GM11168 (cell line): ENCODE data around the gene IL17RC.
"Not testable (repeated sequence)": the region's sequence is repeated elsewhere in the genome, so short reads cannot be mapped to it uniquely, and the experiment has no call there.

ENCODE experiments used
- in situ Hi-C: fragments of 300-500 bp; cut with MboI; formaldehyde crosslinking; loops from one replicate; pipeline ENCODE4 v1.12.0; 2022; ENCODE audit warnings: low sequenced_read_pairs; ENCODE audit not compliant: unreplicated experiment

Gene IL17RC, protein sequence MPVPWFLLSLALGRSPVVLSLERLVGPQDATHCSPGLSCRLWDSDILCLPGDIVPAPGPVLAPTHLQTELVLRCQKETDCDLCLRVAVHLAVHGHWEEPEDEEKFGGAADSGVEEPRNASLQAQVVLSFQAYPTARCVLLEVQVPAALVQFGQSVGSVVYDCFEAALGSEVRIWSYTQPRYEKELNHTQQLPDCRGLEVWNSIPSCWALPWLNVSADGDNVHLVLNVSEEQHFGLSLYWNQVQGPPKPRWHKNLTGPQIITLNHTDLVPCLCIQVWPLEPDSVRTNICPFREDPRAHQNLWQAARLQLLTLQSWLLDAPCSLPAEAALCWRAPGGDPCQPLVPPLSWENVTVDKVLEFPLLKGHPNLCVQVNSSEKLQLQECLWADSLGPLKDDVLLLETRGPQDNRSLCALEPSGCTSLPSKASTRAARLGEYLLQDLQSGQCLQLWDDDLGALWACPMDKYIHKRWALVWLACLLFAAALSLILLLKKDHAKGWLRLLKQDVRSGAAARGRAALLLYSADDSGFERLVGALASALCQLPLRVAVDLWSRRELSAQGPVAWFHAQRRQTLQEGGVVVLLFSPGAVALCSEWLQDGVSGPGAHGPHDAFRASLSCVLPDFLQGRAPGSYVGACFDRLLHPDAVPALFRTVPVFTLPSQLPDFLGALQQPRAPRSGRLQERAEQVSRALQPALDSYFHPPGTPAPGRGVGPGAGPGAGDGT

DNA sequence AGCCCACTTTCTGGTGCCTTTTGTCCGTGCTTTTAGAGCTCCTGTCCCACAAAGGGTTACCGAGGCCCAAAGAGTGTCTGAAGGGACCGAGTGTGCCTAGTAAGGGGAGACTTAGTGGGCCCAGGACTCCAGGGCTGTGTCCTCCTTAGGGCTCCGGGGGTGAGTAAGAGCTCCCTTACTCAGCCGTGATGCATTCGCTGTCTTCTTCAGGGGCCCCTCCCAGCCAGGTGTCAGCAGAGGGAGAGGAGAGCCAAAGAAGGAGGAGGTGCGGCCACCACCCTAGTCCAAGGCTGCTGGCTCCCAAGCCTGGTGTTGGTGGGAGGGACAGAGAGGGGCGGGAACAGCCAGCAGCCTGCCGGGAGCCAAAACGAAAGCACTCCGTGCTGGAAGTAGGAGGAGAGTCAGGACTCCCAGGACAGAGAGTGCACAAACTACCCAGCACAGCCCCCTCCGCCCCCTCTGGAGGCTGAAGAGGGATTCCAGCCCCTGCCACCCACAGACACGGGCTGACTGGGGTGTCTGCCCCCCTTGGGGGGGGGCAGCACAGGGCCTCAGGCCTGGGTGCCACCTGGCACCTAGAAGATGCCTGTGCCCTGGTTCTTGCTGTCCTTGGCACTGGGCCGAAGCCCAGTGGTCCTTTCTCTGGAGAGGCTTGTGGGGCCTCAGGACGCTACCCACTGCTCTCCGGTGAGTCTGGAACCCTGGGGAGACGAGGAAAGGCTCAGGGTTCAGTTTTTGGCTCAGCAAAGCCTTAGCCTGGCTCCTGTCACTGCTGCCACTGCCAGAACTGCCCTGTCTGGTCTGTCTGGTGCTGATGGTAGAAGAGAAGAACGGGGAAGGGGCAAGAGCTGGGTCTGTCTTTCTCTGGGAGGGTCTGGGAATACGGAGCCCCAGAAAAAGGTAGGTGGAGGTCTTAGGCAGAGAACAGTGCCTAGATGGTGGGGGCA, at the start of gene IL17RC:
Gene IL17RC (plus strand): TSS at position 365 of the 947 bp plus-strand sequence. CDS start 218 bp downstream, at position 583.
- in situ Hi-C loops: no loop called here

DNA sequence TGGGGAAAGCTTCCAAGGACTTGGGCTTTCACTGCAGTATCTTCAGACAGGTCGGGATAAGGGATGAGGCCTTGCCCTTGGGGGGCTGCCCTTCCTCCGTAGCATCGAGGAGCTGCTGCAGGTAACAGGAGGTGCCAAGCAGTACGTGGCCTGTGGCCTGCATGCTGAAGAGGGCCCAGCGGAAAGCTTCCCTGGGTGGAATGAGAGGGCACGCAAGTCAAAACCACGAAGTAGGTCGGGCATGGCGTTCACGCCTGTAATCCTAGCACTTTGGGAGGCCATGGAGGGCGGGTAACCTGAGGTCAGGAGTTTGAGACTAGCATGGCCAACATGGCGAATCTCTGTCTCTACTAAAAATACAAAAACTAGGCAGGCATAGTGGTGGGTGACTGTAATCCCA, 49.8 kb upstream of the IL17RC start:
- in situ Hi-C loops: no loop called here

DNA sequence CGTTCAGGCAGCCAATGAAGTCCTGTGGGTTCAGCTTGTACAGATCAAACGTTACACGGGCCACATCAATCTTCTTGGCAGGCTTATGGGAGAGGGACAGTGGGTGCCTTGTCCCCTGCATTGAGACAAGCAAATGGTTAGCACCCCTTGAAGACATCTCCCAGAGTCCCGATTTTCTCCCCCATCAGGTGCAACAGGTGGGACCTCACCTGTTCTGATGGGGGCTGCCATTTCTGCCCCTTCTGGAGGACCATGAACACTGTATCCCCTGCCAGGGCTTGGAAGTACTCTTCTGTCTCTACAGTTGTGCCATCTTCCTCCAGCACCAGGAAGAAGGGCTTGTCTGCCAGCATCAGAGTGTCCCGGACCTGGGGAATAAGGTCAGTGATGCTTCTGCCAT, 46.9 kb upstream of the IL17RC start:
- in situ Hi-C loops: no loop called here

DNA sequence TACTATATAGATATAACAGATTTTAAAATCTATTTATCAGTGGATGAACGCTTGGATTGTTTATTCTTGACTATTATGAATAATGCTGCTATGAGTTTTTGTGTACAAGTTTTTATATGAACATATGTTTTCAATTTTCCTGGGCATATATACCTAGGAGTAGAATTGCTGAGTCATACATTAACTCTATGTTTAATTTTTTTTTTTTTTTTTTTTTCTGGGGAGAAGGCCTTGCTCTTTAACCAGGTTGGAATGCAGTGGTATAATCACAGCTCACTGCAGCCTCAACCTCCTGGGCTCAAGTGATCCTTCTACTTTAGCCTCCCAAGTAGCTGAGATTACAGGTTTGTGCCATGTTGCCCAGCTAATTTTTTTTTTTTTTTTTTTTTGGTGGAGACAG, 45.9 kb upstream of the IL17RC start:
- in situ Hi-C loops: no loop called here

DNA sequence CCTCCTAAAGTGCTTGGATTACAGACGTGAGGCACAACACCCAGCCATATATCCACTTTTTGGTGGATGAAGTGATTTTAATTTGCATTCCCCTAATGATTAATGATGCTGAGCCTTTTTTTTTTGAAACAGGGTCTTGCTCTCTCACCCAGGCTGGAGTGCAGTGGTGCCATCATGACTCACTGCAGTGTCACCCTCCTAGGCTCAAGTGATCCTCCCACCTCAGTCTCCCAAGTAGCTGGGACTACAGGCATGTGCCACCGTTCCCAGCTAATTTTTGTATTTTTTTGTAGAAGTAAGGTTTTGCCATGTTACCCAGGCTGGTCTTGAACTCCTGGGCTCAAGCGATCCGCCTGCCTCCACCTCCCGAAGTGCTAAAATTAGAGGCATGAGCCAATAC, 44.8 kb upstream of the IL17RC start:
- in situ Hi-C loops: not testable (repeated sequence)

DNA sequence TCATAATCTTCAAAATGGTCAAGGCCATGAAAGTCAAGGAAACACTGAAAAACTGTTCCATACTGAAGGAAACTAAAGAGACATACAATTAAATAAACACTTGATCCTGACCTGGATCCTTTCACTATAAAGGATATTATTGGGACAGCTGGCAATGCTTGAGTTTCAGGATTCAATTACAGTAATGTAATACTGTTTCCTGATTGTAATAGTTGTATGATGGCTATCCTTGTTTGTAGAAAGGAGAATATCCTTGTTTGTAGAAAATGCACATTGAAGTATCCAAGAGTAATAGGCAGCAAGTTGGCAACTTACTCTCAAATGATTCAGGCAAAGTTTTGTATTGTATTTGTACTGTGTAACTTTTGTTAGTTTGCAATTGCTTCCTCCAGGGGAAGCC, 41.5 kb upstream of the IL17RC start:
- in situ Hi-C loops: no loop called here

DNA sequence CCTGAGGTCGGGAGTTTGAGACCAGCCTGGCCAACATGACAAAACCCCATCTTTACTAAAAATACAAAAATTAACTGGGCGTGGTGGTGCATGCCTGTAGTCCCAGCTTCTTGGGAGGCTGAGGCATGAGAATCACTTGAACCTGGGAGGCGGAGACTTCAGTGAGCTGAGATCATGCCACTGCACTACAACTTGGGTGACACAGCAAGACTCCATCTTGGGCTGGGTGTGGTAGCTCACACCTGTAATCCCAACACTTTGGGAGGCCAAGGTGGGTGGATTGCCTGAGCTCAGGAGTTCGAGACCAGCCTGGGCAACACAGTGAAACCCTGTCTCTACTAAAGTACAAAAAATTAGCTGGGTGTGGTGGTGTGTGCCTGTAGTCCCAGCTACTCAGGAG, 40.6 kb upstream of the IL17RC start:
- in situ Hi-C loops: not testable (repeated sequence)

DNA sequence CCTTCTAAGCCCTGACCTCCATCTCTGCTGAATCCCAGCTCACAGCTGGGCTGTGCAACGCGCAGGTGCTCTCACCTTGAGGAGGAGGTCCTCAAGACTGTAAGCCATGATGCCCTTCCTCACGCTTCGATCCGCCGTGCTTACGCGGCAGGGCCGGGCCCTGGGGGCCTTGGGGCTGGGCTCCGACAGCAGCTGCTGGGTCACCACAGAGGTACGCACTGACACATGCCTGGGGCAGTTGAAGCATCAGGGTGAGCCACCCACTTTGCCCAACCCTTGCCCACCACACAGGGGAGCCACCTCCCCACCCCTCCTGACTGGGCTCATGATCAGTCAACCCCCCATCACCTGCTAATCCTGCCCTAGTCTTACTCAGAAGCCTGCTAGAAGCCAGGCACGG, 39.9 kb upstream of the IL17RC start:
- in situ Hi-C loops: no loop called here

DNA sequence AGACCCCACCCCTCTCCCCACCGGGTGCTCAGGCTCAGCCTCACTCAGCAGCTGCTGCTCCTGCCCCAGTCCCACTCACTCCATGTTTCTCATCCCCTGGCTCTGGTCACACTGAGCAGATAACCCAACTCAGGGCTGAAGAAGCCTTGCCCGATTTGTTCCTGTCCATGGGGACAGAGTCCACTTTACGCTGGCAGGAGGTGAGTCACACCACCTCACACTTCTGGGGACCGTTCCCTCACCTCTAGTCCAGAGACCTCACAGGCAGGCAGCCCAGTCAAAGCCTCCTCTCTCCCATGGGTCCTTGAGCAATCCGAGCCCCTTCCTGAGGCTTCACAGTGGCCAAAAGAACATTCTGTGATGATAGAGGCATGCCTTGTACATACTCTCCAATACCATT, 38.2 kb upstream of the IL17RC start:
- in situ Hi-C loops: no loop called here

DNA sequence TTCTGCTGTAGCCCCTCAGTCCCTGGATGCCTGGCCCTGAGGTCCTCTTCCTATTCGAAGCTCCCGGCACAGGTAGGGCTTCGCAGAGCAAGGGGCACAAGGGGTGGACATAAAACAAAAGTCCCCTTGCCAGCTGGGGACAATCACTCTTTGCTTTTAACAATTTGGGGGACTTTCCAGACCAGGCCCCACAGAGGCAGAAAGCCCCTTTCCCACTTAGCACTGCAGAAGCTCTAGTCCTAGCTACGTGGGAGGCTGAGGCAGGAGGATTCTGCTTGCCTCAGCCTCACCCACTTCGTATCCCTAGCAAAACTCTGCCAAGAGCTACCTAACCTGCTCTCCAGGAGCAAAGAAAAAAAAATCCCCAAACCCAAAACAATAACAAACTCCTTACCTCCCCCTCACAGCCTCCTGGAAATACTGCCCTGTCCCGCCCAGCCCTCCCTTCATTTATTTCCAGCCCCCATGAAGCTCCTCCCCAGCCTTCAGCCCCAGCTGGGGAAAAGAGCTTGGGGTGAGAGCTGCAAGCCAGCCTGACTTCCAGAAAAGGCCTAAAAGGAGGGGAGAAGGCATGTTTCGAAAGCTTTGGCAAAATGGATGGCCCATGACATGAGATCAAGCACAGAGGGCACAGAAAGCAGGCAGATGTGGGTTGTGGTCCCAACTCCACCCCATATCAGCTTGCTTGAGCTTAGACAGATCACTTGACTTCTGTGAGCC, 36.9 kb upstream of the IL17RC start, which contains the start of gene CIDEC:
Gene CIDEC (minus strand): TSS at position 424 of the 720 bp plus-strand sequence. CDS start 1,767 bp downstream, outside the sequence.
- in situ Hi-C loops: no loop called here

DNA sequence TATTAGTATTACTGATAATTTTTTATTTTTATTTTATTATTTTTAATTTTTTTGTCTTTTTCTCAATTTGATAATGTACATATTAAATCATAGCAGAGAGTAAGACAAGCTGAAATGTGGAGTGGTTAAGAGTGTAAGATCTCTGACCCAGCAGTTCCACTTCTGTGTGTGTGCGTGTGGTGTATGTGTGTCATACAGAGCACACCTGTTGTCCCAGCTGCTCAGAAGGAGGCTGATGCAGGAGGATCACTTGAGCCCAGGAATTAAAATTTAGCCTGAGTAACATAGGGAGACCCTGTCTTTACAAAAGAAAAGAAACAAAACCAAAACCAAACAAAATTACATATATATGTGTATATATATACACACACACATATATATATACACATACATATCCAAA, 35.5 kb upstream of the IL17RC start:
- in situ Hi-C loops: no loop called here

DNA sequence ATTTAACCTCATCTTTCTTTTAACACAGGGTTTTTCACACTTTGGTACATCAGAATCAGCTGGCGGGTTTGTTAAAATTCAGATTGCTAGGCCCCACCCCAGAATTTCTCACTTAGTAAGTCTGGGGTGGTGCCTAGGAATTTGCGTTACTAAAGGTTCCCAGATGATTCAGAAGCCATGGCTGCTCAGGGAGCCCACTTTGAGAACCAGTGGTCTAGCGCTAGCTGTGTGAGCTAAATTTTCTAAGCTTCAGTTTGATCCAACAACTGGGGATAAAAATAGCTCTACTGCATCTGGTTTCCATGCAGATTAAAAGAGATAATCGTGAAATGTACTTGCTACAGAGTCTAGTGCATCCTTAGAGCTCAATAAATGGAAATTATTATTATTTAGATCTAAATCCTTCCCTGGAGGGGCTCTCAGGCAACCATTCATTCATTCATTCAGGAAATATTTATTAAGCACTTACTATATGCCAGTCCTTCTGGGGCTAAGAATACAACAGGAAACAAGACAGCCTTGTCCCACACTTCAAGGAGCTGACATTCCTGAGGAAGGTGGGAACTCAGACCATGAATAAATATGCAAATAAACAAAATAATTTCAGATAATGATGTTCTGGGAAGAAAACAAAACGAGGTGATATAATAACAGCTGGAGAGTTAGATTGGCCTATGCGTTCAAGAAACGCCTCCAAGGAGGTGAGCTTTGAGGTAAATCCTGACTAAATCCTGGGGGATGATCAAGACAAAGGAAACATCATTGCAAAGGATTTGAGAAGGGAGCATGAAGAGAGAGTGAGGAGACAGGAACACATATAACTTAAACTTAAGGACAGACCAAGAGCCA, 33.0 kb upstream of the IL17RC start:
- in situ Hi-C loops: no loop called here

DNA sequence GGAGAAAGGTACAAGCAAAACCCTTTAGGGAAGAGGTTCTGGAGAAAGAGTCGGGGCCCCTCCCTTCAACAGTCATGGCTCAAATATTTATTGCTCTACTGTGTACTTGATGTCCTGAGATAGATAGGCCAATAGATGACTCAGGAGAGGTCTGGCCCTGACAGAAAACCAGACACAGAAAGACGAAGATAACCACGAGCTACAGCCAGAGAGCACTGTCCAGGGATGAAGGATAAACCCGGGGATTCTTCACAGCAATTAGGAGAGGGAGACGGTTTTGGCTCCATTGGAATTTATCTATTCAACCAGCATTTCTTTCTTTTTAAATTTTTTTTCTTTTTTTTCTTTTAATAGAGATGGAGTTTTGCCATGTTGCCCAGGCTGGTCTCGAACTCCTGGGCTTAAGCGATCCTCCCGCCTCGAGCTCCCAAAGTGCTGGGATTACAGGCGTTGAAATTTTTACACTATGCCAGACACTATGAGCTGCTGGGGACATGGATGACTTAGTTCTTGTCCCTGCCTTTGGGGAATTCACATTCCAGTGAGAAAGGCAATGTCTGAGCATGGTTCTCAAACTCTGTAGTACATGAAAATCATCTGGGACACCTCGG, 32.2 kb upstream of the IL17RC start:
- in situ Hi-C loops: no loop called here

DNA sequence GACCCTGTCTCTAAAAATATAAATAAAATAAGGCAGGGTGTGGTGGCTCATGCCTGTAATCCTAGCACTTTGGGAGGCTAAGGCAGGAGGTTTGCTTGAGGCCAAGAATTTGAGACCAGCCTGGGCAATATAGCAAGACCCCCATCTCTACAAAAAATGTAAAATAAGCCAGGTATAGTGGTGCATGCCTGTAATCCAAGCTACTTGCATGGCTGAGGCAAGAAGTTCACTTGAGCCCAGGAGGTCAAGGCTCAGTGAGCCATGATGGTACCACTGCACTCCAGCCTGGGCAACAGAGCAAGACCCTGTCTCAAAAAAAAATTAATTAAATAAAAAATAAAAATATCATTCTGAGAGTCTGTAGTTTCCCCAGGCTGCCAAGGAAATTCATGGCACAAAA, 30.6 kb upstream of the IL17RC start:
- in situ Hi-C loops: no loop called here

DNA sequence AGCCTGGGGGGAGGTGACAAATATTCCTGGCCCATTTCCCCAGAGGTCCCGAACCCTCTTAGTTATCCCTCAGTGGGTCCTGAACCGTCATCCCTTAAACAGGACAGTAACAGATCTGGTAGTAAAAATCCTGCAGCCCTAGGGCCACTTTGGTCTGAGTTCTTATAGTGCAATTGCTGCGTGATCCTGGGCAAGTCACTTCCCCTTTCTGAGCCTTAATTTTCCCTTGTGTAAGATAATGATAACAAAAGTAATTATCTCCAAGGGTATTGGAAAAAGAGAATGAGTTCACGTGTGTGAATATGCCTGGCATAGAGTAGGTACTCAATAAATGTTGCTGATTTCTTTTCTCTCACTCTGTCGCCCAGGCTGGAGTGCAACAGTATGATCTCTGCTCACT, 29.4 kb upstream of the IL17RC start:
- in situ Hi-C loops: no loop called here

DNA sequence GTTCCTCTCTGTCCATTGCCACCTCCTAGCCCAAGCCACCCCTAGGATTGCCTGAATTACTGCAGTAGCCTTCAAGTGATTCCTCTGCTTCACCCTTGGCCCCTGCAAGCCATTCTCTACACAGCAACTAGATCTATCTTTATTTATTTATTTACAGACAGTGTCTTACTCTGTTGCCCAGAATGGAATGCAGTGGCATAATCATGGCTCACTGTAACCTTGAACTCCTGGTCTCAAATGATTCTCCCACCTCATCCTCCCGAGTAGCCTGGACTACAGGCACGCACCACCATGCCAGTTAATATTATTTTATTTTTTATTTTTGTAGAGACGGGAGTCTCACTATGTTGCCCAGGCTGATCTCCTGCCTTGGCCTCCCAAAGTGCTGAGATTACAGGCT, 28.4 kb upstream of the IL17RC start:
- in situ Hi-C loops: no loop called here

DNA sequence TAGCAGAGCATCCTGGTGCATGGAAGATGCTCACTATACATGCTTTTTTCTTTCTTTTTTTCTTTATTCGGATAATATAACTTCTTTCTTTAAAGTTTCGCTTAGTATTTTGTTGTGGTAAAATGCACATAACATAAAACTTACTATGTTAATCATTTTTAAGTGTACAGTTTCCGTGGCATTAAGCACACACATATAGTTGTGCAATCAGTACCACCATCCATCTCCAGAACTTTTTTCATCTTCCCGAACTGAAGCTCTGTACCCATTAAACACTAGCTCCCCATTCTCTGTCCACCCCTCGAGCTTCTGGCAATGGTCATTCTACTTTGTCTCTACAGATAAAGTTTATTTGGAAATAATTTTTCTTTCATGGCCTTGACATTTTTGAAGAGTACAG, 27.5 kb upstream of the IL17RC start:
- in situ Hi-C loops: no loop called here

DNA sequence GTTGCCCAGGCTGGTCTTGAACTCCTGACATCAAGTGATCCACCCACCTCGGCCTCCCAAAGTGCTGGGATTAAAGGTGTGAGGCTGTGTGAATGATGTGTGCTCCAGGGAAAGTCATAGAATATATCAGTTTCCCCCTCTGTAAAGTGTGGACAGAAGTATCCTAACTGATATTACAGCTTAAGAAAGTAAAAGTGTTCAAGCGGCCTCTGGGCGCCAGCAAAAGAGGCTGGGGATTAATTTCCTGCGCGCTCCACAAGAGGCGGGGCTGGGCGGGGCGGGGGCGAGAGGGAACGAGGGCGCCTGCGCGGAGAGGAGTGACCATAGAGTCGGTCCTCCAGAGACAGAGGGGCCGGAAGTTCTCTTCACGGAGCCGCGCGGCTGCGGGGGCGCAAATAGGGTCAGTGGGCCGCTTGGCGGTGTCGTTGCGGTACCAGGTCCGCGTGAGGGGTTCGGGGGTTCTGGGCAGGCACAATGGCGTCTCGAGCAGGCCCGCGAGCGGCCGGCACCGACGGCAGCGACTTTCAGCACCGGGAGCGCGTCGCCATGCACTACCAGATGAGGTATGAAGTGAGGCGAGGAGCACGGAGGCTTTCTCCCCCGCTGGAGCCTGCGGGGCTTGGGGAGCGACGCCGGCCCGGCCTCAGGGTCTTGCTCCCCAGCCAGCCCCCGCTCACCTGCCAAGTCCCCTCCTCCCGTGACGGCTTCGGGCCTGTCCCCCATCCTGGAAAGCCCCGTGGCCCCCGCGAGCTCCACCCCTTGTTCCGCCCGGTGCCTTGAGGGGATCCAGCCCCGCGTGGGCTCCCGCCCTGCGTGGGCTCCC, 26.4 kb upstream of the IL17RC start, which contains the start of gene JAGN1:
Gene JAGN1 (plus strand): TSS at position 362 of the 823 bp plus-strand sequence. CDS start 113 bp downstream, at position 475.
- in situ Hi-C loops: no loop called here
